Skeletal muscle satellite cell (primary cell): ENCODE measurements around the gene AFF1.

Experiments used
- H3K27me3 ChIP-seq: 2 replicates; pipeline ENCODE4 v1.7.0; 2013; ENCODE audit warnings: low read length; ENCODE audit not compliant: control insufficient read depth, insufficient read depth
- H3K36me3 ChIP-seq: 2 replicates; pipeline ENCODE4 v1.7.0; 2013; ENCODE audit warnings: mild to moderate bottlenecking, control low read depth, low read length; ENCODE audit not compliant: insufficient read depth
- H3K4me1 ChIP-seq: 2 replicates; pipeline ENCODE4 v1.7.0; 2013; ENCODE audit warnings: low read length; ENCODE audit not compliant: control insufficient read depth, insufficient read depth
- H3K4me2 ChIP-seq: 2 replicates; pipeline ENCODE4 v1.7.0; 2013; ENCODE audit warnings: mild to moderate bottlenecking, low read length
- H3K4me3 ChIP-seq: 2 replicates; pipeline ENCODE4 v1.7.0; 2013; ENCODE audit warnings: low read length
- H3K9ac ChIP-seq: 2 replicates; pipeline ENCODE4 v1.7.0; 2013; ENCODE audit warnings: mild to moderate bottlenecking, low read depth, low read length, moderate library complexity
- H3K9me3 ChIP-seq: replicated peaks from 2 replicates; pipeline ENCODE4 v1.7.0; 2013; ENCODE audit warnings: mild to moderate bottlenecking, control low read depth, low read length

The AFF1 gene

GRCh38 chr4:87025614-87026041 lies 90.8 kb downstream of the AFF1 start:
- no peak overlapping the region for H3K9ac ChIP-seq
- no peak overlapping the region for H3K4me3 ChIP-seq
- no peak overlapping the region for H3K4me2 ChIP-seq
- peaks cover 9% of the 10 kb centered on the region for H3K4me1 ChIP-seq
- H3K9me3 ChIP-seq, result no peaks in the 10 kb centered on the region
- H3K27me3 ChIP-seq, result no peaks in the 10 kb centered on the region
- H3K36me3 ChIP-seq, result no peaks in the 10 kb centered on the region

- Histone ChIP-seq H3K4me2 (no peak overlapping the region), H3K9me3 (no peaks in the 10 kb centered on the region), H3K27me3 (no peaks in the 10 kb centered on the region), H3K4me3 (no peak overlapping the region), H3K36me3 (no peaks in the 10 kb centered on the region), H3K4me1 (peaks cover 18% of the 10 kb centered on the region), H3K9ac (no peak overlapping the region)
Measured at GRCh38 chr4:87026800-87027495, 92.1 kb downstream of the AFF1 start.

GRCh38 chr4:87029356-87029755 lies 94.5 kb downstream of the AFF1 start:
- peaks cover 38% of the 10 kb centered on the region for H3K4me1 ChIP-seq
- H3K27me3 ChIP-seq, result no peaks in the 10 kb centered on the region

GRCh38 chr4:87030124-87030523 lies 95.3 kb downstream of the AFF1 start:
- Histone ChIP-seq H3K4me3 (no peak overlapping the region), H3K36me3 (no peaks in the 10 kb centered on the region), H3K9me3 (no peaks in the 10 kb centered on the region), H3K27me3 (no peaks in the 10 kb centered on the region), H3K4me1 (peaks cover 42% of the 10 kb centered on the region), H3K9ac (no peak overlapping the region), H3K4me2 (no peak overlapping the region)

More at GRCh38 chr4:87029356-87029755, 94.5 kb downstream of the AFF1 start:
- Histone ChIP-seq H3K4me2 (no peak overlapping the region), H3K9ac (no peak overlapping the region), H3K36me3 (no peaks in the 10 kb centered on the region), H3K9me3 (no peaks in the 10 kb centered on the region), H3K4me3 (no peak overlapping the region)

- Histone ChIP-seq H3K27me3 (no peaks in the 10 kb centered on the region), H3K9me3 (no peaks in the 10 kb centered on the region), H3K4me3 (no peak overlapping the region), H3K36me3 (no peaks in the 10 kb centered on the region), H3K4me2 (peak overlapping the region; percentile 63), H3K4me1 (peaks cover 39% of the 10 kb centered on the region), H3K9ac (no peak overlapping the region)
Measured at GRCh38 chr4:87030755-87031441, 96.1 kb downstream of the AFF1 start.

GRCh38 chr4:87031920-87032319 lies 97.1 kb downstream of the AFF1 start:
- peak overlapping the region; percentile 49 for H3K4me2 ChIP-seq
- no peaks in the 10 kb centered on the region for H3K27me3 ChIP-seq
- H3K9ac ChIP-seq, result no peak overlapping the region
- peaks cover 45% of the 10 kb centered on the region for H3K4me1 ChIP-seq
- H3K36me3 ChIP-seq, result no peaks in the 10 kb centered on the region
- no peak overlapping the region for H3K4me3 ChIP-seq
- no peaks in the 10 kb centered on the region for H3K9me3 ChIP-seq

GRCh38 chr4:87032884-87033533 lies 98.2 kb downstream of the AFF1 start:
- Histone ChIP-seq H3K9ac (no peak overlapping the region), H3K4me1 (peaks cover 56% of the 10 kb centered on the region), H3K9me3 (no peaks in the 10 kb centered on the region), H3K27me3 (no peaks in the 10 kb centered on the region), H3K36me3 (no peaks in the 10 kb centered on the region), H3K4me3 (no peak overlapping the region), H3K4me2 (peak overlapping the region; percentile 64)

- no peak overlapping the region for H3K4me3 ChIP-seq
- no peak overlapping the region for H3K9ac ChIP-seq
- peaks cover 64% of the 10 kb centered on the region for H3K4me1 ChIP-seq
- no peaks in the 10 kb centered on the region for H3K36me3 ChIP-seq
- H3K4me2 ChIP-seq, result no peak overlapping the region
- no peaks in the 10 kb centered on the region for H3K27me3 ChIP-seq
- no peaks in the 10 kb centered on the region for H3K9me3 ChIP-seq
Measured at GRCh38 chr4:87033902-87034301, 99.1 kb downstream of the AFF1 start.

GRCh38 chr4:87034527-87034926 lies 99.7 kb downstream of the AFF1 start:
- H3K4me2 ChIP-seq, result no peak overlapping the region
- H3K9ac ChIP-seq, result no peak overlapping the region
- no peaks in the 10 kb centered on the region for H3K36me3 ChIP-seq
- no peaks in the 10 kb centered on the region for H3K9me3 ChIP-seq
- H3K4me1 ChIP-seq, result peaks cover 70% of the 10 kb centered on the region
- H3K27me3 ChIP-seq, result no peaks in the 10 kb centered on the region
- H3K4me3 ChIP-seq, result no peak overlapping the region

- Histone ChIP-seq H3K4me2 (no peak overlapping the region), H3K9ac (no peak overlapping the region), H3K9me3 (no peaks in the 10 kb centered on the region), H3K27me3 (no peaks in the 10 kb centered on the region), H3K4me1 (peaks cover 62% of the 10 kb centered on the region), H3K36me3 (no peaks in the 10 kb centered on the region), H3K4me3 (no peak overlapping the region)
Measured at GRCh38 chr4:87035881-87036509, 101.2 kb downstream of the AFF1 start.

- H3K4me3 ChIP-seq, result no peak overlapping the region
- no peaks in the 10 kb centered on the region for H3K9me3 ChIP-seq
- no peak overlapping the region for H3K9ac ChIP-seq
- H3K4me1 ChIP-seq, result peaks cover 59% of the 10 kb centered on the region
- peak overlapping the region; percentile 53 for H3K4me2 ChIP-seq
- no peaks in the 10 kb centered on the region for H3K36me3 ChIP-seq
- H3K27me3 ChIP-seq, result no peaks in the 10 kb centered on the region
Measured at GRCh38 chr4:87036713-87037112, 101.9 kb downstream of the AFF1 start.
